GM12891 (cell line): Measurements from ENCODE around the gene SCN9A.
"Not testable (repeated sequence)": the region's sequence is repeated elsewhere in the genome, so short reads cannot be mapped to it uniquely, and the experiment has no call there.

Experiments
- DNase-seq: peaks from one replicate; pipeline ENCODE4 v3.0.0; 2011; ENCODE audit warnings: low spot score; ENCODE audit not compliant: insufficient read length
- FAIRE-seq: peaks from 2 replicates; lab custom pipeline; 2011; peaks lifted over from hg19 to GRCh38; lab: Jason Lieb, UNC
- PAX5 ChIP-seq: IDR thresholded peaks from 2 replicates; pipeline ENCODE4 v1.6.1; 2011; ENCODE audit warnings: low read length, moderate library complexity, mild to moderate bottlenecking; ENCODE audit not compliant: insufficient read depth, severe bottlenecking
- POLR2A ChIP-seq: IDR thresholded peaks from 2 replicates; pipeline ENCODE4 v1.6.1; 2011; ENCODE audit warnings: low read depth, low read length, control low read depth
- POLR2AphosphoS5 ChIP-seq: IDR thresholded peaks from 2 replicates; pipeline ENCODE4 v1.6.1; 2011; ENCODE audit warnings: low read depth, low read length, control low read depth
- POU2F2 ChIP-seq: IDR thresholded peaks from 2 replicates; pipeline ENCODE4 v1.6.1; 2011; ENCODE audit warnings: low read depth, mild to moderate bottlenecking, control low read depth, low read length, moderate library complexity
- SPI1 ChIP-seq: IDR thresholded peaks from 2 replicates; pipeline ENCODE4 v1.6.1; 2011; ENCODE audit warnings: low read depth, low read length, control low read depth
- TAF1 ChIP-seq: IDR thresholded peaks from 2 replicates; pipeline ENCODE4 v1.6.1; 2011; ENCODE audit warnings: low read depth, low read length, control low read depth

Gene SCN9A

GRCh38 chr2:166335284-166335683 lies 40.5 kb downstream of the SCN9A start:
- TF ChIP-seq TAF1 (no peak), POLR2AphosphoS5 (no peak), POLR2A (no peak), SPI1 (no peak), POU2F2 (no peak), PAX5 (no peak)
- FAIRE-seq (no peak), DNase-seq (no peak)

GRCh38 chr2:166334805-166335204 lies 40.9 kb downstream of the SCN9A start:
- DNase-seq: no peak

GRCh38 chr2:166333801-166334200 lies 41.9 kb downstream of the SCN9A start:
- TF ChIP-seq SPI1: no peak
- no peak for TF ChIP-seq TAF1
- no peak for TF ChIP-seq PAX5
- no peak for TF ChIP-seq POU2F2
- TF ChIP-seq POLR2AphosphoS5: no peak
- no peak for TF ChIP-seq POLR2A
- no peak for DNase-seq
- FAIRE-seq: no peak

More at GRCh38 chr2:166334805-166335204, 40.9 kb downstream of the SCN9A start:
- TF ChIP-seq PAX5 (no peak), POLR2A (no peak), POU2F2 (no peak), TAF1 (no peak), SPI1 (no peak), POLR2AphosphoS5 (no peak)
- no peak for FAIRE-seq

- FAIRE-seq (no peak), DNase-seq (no peak)
- TF ChIP-seq TAF1: no peak
- TF ChIP-seq PAX5: no peak
- TF ChIP-seq POLR2A: no peak
- TF ChIP-seq POU2F2: no peak
- no peak for TF ChIP-seq POLR2AphosphoS5
- no peak for TF ChIP-seq SPI1
Observed at GRCh38 chr2:166332106-166332505, 43.6 kb downstream of the SCN9A start.

- TF ChIP-seq TAF1 (no peak), PAX5 (no peak), POLR2AphosphoS5 (no peak), POLR2A (no peak), SPI1 (no peak), POU2F2 (no peak)
- DNase-seq: no peak
- FAIRE-seq: no peak
Observed at GRCh38 chr2:166331468-166331867, 44.3 kb downstream of the SCN9A start.

- FAIRE-seq (no peak), DNase-seq (no peak)
- no peak for TF ChIP-seq PAX5
- no peak for TF ChIP-seq TAF1
- TF ChIP-seq POU2F2: no peak
Observed at GRCh38 chr2:166329465-166329864, 46.3 kb downstream of the SCN9A start.

GRCh38 chr2:166328147-166328546 lies 47.6 kb downstream of the SCN9A start:
- FAIRE-seq (no peak), DNase-seq (no peak)
- TF ChIP-seq POLR2A (no peak), PAX5 (no peak), TAF1 (no peak), SPI1 (no peak), POLR2AphosphoS5 (no peak), POU2F2 (no peak)

GRCh38 chr2:166321076-166321475 lies 54.7 kb downstream of the SCN9A start:
- FAIRE-seq: no peak
- no peak for TF ChIP-seq PAX5
- no peak for TF ChIP-seq POLR2AphosphoS5
- no peak for TF ChIP-seq SPI1
- DNase-seq: no peak

GRCh38 chr2:166314022-166314759 lies 61.6 kb downstream of the SCN9A start:
- TF ChIP-seq POLR2AphosphoS5: no peak
- no peak for TF ChIP-seq PAX5
- no peak for TF ChIP-seq POLR2A
- no peak for TF ChIP-seq SPI1
- TF ChIP-seq POU2F2: no peak
- no peak for TF ChIP-seq TAF1
- no peak for DNase-seq
- FAIRE-seq: no peak

- FAIRE-seq: not testable (repeated sequence)
Observed at GRCh38 chr2:166312863-166313262, 62.9 kb downstream of the SCN9A start.

More at GRCh38 chr2:166312863-166313262, 62.9 kb downstream of the SCN9A start:
- DNase-seq: not testable (repeated sequence)
